ENCODE results near the gene FBXL3.

Gene FBXL3

GRCh38 chr13:77040076-77040475 is 13.1 kb upstream of the FBXL3 start:
- no peak overlapping the region for H3K4me3 ChIP-seq (ENCODE audit: low read depth, low read length)
- no peak overlapping the region for H3K27ac ChIP-seq (ENCODE audit: extremely low read depth, low read depth, low read length)
- no peak for TF ChIP-seq SETDB1 (IDR thresholded peaks at IDR 0.05; ENCODE audit: insufficient read length, low read length)
- TF ChIP-seq ZNF391 (tag by site-specific recombination; IDR thresholded peaks at IDR 0.05; ENCODE audit: borderline replicate concordance, low read depth): no peak
- TF ChIP-seq ZNF16 (tag by site-specific recombination; IDR thresholded peaks at IDR 0.05; ENCODE audit: low read depth): no peak
- no peak for TF ChIP-seq ZNF10 (tag by site-specific recombination; IDR thresholded peaks at IDR 0.05)
- no peak for TF ChIP-seq ZFP37 (tag by site-specific recombination; IDR thresholded peaks at IDR 0.05)
- TF ChIP-seq ZNF639 (tag by site-specific recombination; IDR thresholded peaks at IDR 0.05): no peak
- no peak for TF ChIP-seq ZNF747 (tag by site-specific recombination; IDR thresholded peaks at IDR 0.05)
- TF ChIP-seq BCL11B (tag by site-specific recombination; IDR thresholded peaks at IDR 0.05; ENCODE audit: low read depth): no peak
- TF ChIP-seq ZNF785 (tag by site-specific recombination; IDR thresholded peaks at IDR 0.05): no peak
- TF ChIP-seq ZFP3 (tag by site-specific recombination; IDR thresholded peaks at IDR 0.05; ENCODE audit: low read depth): no peak
- TF ChIP-seq ZBTB6 (tag by site-specific recombination; IDR thresholded peaks at IDR 0.05): no peak
- TF ChIP-seq ZNF514 (tag by site-specific recombination; IDR thresholded peaks at IDR 0.05): no peak
- TF ChIP-seq ZIC2 (tag by site-specific recombination; IDR thresholded peaks at IDR 0.05): no peak
- no peak for TF ChIP-seq HIC1 (tag by site-specific recombination; IDR thresholded peaks at IDR 0.05)
- no peak for TF ChIP-seq SP7 (tag by site-specific recombination; IDR thresholded peaks at IDR 0.05)
- TF ChIP-seq, protein P1, sequence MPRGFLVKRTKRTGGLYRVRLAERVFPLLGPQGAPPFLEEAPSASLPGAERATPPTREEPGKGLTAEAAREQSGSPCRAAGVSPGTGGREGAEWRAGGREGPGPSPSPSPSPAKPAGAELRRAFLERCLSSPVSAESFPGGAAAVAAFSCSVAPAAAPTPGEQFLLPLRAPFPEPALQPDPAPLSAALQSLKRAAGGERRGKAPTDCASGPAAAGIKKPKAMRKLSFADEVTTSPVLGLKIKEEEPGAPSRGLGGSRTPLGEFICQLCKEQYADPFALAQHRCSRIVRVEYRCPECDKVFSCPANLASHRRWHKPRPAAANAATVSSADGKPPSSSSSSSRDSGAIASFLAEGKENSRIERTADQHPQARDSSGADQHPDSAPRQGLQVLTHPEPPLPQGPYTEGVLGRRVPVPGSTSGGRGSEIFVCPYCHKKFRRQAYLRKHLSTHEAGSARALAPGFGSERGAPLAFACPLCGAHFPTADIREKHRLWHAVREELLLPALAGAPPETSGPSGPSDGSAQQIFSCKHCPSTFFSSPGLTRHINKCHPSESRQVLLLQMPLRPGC (tag by site-specific recombination; IDR thresholded peaks at IDR 0.05): no peak
- no peak for TF ChIP-seq HOXA7 (CRISPR knock-in tag; IDR thresholded peaks at IDR 0.05; ENCODE audit: borderline replicate concordance)
- no peak for TF ChIP-seq ZBTB48 (tag by site-specific recombination; IDR thresholded peaks at IDR 0.05)
- TF ChIP-seq ZNF571 (tag by site-specific recombination; IDR thresholded peaks at IDR 0.05): no peak
- no peak for TF ChIP-seq ZNF350 (tag by site-specific recombination; IDR thresholded peaks at IDR 0.05)
- ChIA-PET CTCF (no interaction called here), POLR2A (no interaction called here)
- H3K9me3 ChIP-seq (ENCODE audit: control insufficient read depth, insufficient read depth, low read depth, low read length): no peaks in the 10 kb centered on the region
- H3K36me3 ChIP-seq (ENCODE audit: control insufficient read depth in 2 of 2, insufficient read depth in 1 of 2, low read length in 2 of 2): peaks cover 0 to 6% of the 10 kb centered on the region in 2 experiments; a peak in 1 of 3 replicates
- H3K4me1 ChIP-seq (ENCODE audit: control insufficient read depth, insufficient read depth, low read length): no peaks in the 10 kb centered on the region

DNA sequence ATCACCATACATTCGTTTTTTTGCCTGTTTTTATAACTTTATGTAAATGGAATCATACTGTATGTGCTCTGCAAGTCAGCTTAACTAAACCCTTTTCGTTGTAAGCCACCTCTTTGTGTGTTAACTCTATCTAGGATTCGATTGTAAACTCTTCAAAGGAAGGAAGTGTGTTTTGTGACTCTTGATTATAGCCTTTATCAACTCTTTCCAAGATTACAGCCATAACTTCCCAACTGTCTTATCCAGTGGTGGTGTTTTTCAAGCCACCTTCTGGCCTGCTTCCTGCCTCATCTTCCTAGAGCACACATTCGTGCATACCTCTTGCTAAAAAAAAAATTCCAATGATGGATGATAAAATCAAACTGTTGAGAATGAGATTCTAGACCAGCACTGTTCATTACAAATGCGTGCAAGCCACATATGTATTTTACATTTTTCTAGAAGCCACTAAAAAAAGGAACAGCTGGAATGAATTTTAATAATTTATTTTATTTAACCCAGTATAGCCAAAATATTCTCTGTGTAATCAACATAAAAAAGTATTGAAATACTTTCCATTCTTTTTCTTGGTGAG is 12.0 kb upstream of the FBXL3 start:
- H3K4me1 ChIP-seq (ENCODE audit: control insufficient read depth, insufficient read depth, low read length): no peaks in the 10 kb centered on the region
- TF ChIP-seq ZNF596 (tag by site-specific recombination; IDR thresholded peaks at IDR 0.05) (no peak), ZNF114 (tag by site-specific recombination; IDR thresholded peaks at IDR 0.05) (no peak), ZFP41 (tag by site-specific recombination; IDR thresholded peaks at IDR 0.05; ENCODE audit: borderline replicate concordance) (no peak), ZNF19 (tag by site-specific recombination; IDR thresholded peaks at IDR 0.05; ENCODE audit: low read depth) (no peak), GLI2 (tag by site-specific recombination; IDR thresholded peaks at IDR 0.05; ENCODE audit: borderline replicate concordance, low read depth) (no peak)
- TF ChIP-seq, protein P2, sequence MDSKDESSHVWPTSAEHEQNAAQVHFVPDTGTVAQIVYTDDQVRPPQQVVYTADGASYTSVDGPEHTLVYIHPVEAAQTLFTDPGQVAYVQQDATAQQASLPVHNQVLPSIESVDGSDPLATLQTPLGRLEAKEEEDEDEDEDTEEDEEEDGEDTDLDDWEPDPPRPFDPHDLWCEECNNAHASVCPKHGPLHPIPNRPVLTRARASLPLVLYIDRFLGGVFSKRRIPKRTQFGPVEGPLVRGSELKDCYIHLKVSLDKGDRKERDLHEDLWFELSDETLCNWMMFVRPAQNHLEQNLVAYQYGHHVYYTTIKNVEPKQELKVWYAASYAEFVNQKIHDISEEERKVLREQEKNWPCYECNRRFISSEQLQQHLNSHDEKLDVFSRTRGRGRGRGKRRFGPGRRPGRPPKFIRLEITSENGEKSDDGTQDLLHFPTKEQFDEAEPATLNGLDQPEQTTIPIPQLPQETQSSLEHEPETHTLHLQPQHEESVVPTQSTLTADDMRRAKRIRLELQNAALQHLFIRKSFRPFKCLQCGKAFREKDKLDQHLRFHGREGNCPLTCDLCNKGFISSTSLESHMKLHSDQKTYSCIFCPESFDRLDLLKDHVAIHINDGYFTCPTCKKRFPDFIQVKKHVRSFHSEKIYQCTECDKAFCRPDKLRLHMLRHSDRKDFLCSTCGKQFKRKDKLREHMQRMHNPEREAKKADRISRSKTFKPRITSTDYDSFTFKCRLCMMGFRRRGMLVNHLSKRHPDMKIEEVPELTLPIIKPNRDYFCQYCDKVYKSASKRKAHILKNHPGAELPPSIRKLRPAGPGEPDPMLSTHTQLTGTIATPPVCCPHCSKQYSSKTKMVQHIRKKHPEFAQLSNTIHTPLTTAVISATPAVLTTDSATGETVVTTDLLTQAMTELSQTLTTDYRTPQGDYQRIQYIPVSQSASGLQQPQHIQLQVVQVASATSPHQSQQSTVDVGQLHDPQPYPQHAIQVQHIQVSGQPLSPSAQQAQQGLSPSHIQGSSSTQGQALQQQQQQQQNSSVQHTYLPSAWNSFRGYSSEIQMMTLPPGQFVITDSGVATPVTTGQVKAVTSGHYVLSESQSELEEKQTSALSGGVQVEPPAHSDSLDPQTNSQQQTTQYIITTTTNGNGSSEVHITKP (tag by site-specific recombination; IDR thresholded peaks at IDR 0.05): no peak
- H3K27ac ChIP-seq (ENCODE audit: extremely low read depth, low read depth, low read length): no peak overlapping the region
- no peaks in the 10 kb centered on the region for H3K9me3 ChIP-seq (ENCODE audit: control insufficient read depth, insufficient read depth, low read depth, low read length)
- POLR2A ChIA-PET: no interaction called here
- H3K36me3 ChIP-seq (ENCODE audit: control insufficient read depth in 2 of 2, insufficient read depth in 1 of 2, low read length in 2 of 2): no peaks in the 10 kb centered on the region
- CTCF ChIA-PET: no interaction called here
- H3K4me3 ChIP-seq (ENCODE audit: low read depth, low read length): no peak overlapping the region

All from HEK293 (cell line).